HCT116 (cell line): Measurements from ENCODE around the gene EP400. TPM values are rescaled to one million over a fixed set of nuclear protein-coding genes. Genes with fewer than 3 reads are reported as not detected.
"Not testable (repeated sequence)": the region's sequence is repeated elsewhere in the genome, so short reads cannot be mapped to it uniquely, and the experiment has no call there.

Experiments
- ATAC-seq: fragments of 200-7000 bp; cut with Tn5 transposase; 2 replicates; pipeline ENCODE4 v1.9.1; 2020; ENCODE audit warnings: mild to moderate bottlenecking, moderate library complexity
- BruUV-seq: library from RNA; stranded (reverse); fragments of 400-500 nt; replicated peaks from 2 replicates; lab custom pipeline; 2021; lab: Mats Ljungman, UMichigan
- CTCF ChIA-PET: fragments of 300-600 bp; sonication (Branson Sonifier 250); formaldehyde crosslinking; loops from one replicate; lab custom pipeline; 2021; ENCODE audit warnings: antibody characterized with exemption; lab: Charles Lee
- POLR2A ChIA-PET: fragments of 300-600, 350-600 bp; sonication (Branson Sonifier 250); formaldehyde crosslinking; loops from one replicate; lab custom pipeline; 2021; ENCODE audit warnings: antibody characterized with exemption; lab: Charles Lee
- RAD21 ChIA-PET, 2 experiments: fragments of 300-600 bp; sonication (Branson Sonifier 250); formaldehyde crosslinking; loops; one replicate each; lab custom pipeline; 2023; ENCODE audit warnings: low total read pairs in 2 of 2; ENCODE audit not compliant: uncharacterized antibody in 2 of 2, unreplicated experiment in 2 of 2, low non-redundant PET in 1 of 2; lab: Charles Lee
- DNase-seq: peaks from one replicate; pipeline ENCODE4 v3.0.0-alpha.2; 2010; ENCODE audit warnings: low read depth, low spot score
- H2AFZ ChIP-seq: fragments of 200-600 bp; shearing (Covaris generic), sonication (generic); 2 replicates; pipeline ENCODE4 v1.6.1; 2017; ENCODE audit warnings: low read depth, mixed run types, mixed read lengths, antibody characterized with exemption, low read length; ENCODE audit not compliant: poor library complexity, severe bottlenecking
- H3K27ac ChIP-seq: 2 replicates; pipeline ENCODE4 v1.5.1; 2012; ENCODE audit warnings: low read depth, low read length
- H3K27me3 ChIP-seq: fragments of 200-600 bp; sonication (generic); 2 replicates; pipeline ENCODE4 v1.6.1; 2016; ENCODE audit warnings: mixed run types, low read length, mixed read lengths; ENCODE audit not compliant: insufficient read depth
- H3K36me3 ChIP-seq, 2 experiments: fragments of 200-500 bp in 1 of 2; fragments of 200-600 bp in 1 of 2; sonication (Bioruptor generic) in 1 of 2; sonication (generic) in 1 of 2; 2 replicates each; pipeline versions ENCODE4 v1.5.1 to v1.6.1; 2014 to 2016; ENCODE audit warnings: low read length in 2 of 2, inconsistent platforms in 1 of 2, mixed read lengths in 1 of 2, mixed run types in 1 of 2; ENCODE audit not compliant: insufficient read depth in 2 of 2, control insufficient read depth in 1 of 2
- H3K4me1 ChIP-seq, 2 experiments: fragments of 200-600 bp in 1 of 2; sonication (generic) in 1 of 2; 2 replicates each; pipeline versions ENCODE4 v1.5.1 to v1.6.1; 2012 to 2017; ENCODE audit warnings: low read length in 2 of 2, inconsistent platforms in 1 of 2, mild to moderate bottlenecking in 1 of 2, mixed read lengths in 1 of 2, mixed run types in 1 of 2, moderate library complexity in 1 of 2; ENCODE audit not compliant: insufficient read depth in 2 of 2, control insufficient read depth in 1 of 2
- H3K4me2 ChIP-seq: fragments of 200-600 bp; sonication (generic); 2 replicates; pipeline ENCODE4 v1.6.1; 2017; ENCODE audit warnings: mixed run types, low read length, mixed read lengths
- H3K4me3 ChIP-seq, 2 experiments: fragments of 200-600 bp in 1 of 2; sonication (generic) in 1 of 2; replicated peaks in 1 of 2; 2 replicates each; pipeline ENCODE4 v1.5.1; 2011 to 2016; ENCODE audit warnings: low read length in 2 of 2, control low read depth in 1 of 2, low read depth in 1 of 2, mild to moderate bottlenecking in 1 of 2, mixed read lengths in 1 of 2, mixed run types in 1 of 2
- H3K79me2 ChIP-seq: fragments of 200-600 bp; sonication (generic); 2 replicates; pipeline ENCODE4 v1.6.1; 2017; ENCODE audit warnings: mild to moderate bottlenecking, mixed run types, low read length, moderate library complexity, mixed read lengths; ENCODE audit not compliant: insufficient read depth
- H3K9ac ChIP-seq: fragments of 200-600 bp; sonication (generic); 2 replicates; pipeline ENCODE4 v1.6.1; 2016; ENCODE audit warnings: low read length, mixed read lengths
- H3K9me2 ChIP-seq: fragments of 200-600 bp; sonication (generic), shearing (Covaris generic); 2 replicates; pipeline ENCODE4 v1.6.1; 2017; ENCODE audit warnings: mixed run types, mild to moderate bottlenecking, moderate library complexity; ENCODE audit not compliant: insufficient read depth
- H3K9me3 ChIP-seq, 2 experiments: fragments of 200-500 bp in 1 of 2; fragments of 200-600 bp in 1 of 2; sonication (Bioruptor generic) in 1 of 2; sonication (generic) in 1 of 2; 2 replicates each; pipeline ENCODE4 v1.6.1; 2014 to 2017; ENCODE audit warnings: low read length in 2 of 2, mixed read lengths in 2 of 2, inconsistent platforms in 1 of 2, low read depth in 1 of 2, mild to moderate bottlenecking in 1 of 2, mixed run types in 1 of 2, moderate library complexity in 1 of 2; ENCODE audit not compliant: control insufficient read depth in 1 of 2, insufficient read depth in 1 of 2
- H4K20me1 ChIP-seq: fragments of 200-600 bp; sonication (generic), shearing (Covaris generic); 2 replicates; pipeline ENCODE4 v1.6.1; 2017; ENCODE audit warnings: mixed run types, mild to moderate bottlenecking, moderate library complexity; ENCODE audit not compliant: insufficient read depth
- FOSL1 ChIP-seq: IDR thresholded peaks from 2 replicates; pipeline ENCODE4 v1.6.1; 2012; ENCODE audit warnings: low read depth
- ZFX ChIP-seq: fragments of 450-650 bp; IDR thresholded peaks from 2 replicates; pipeline ENCODE4 v1.6.1; 2017
- intact Hi-C: fragments of 100-400 bp; cut with micrococcal nuclease; formaldehyde crosslinking; loops from 2 replicates; pipeline ENCODE4 v1.10.0; 2022
- total RNA-seq: library from RNA; stranded (reverse); gene quantifications from one replicate; pipeline ENCODE4 v1.2.1, GENCODE V29; 2021; ENCODE audit not compliant: unreplicated experiment

The EP400 gene
- total RNA-seq, 1 experiment from 2014 or later: 54.5 TPM

- Histone ChIP-seq H3K27ac (peak overlapping the region; percentile 17; the same call in 1 of the 2 replicates), H3K9ac (peak overlapping the region; percentile 47; the same call in 1 of the 2 replicates), H3K79me2 (peaks cover 39% of the 10 kb centered on the region), H3K4me3 (peak overlapping the region; percentile 43 to 94), H3K4me1 (peaks cover 3 to 18% of the 10 kb centered on the region in 2 experiments; a peak in 3 of 4 replicates), H3K4me2 (peak overlapping the region; percentile 95)
- H2AFZ ChIP-seq, DNase-seq, H3K9me2 ChIP-seq, ATAC-seq, BruUV-seq, H3K36me3 ChIP-seq, H3K9me3 ChIP-seq, H3K27me3 ChIP-seq, CTCF ChIA-PET, H4K20me1 ChIP-seq, POLR2A ChIA-PET: not testable (repeated sequence)
- RAD21 ChIA-PET: interaction anchor here in 1 of 2 experiments (0.6 to 0.7 kb wide), 2 partner anchors 53 to 118 kb away, joined by 3 to 5 read pairs; no protein-coding TSS in a partner anchor
- intact Hi-C loops: loop anchor here (5.0 kb wide), 1 partner anchor 87 kb away; no protein-coding TSS in a partner anchor
These were observed 870 bp upstream of the EP400 start for GRCh38 chr12:131948713-131949430.

DNA sequence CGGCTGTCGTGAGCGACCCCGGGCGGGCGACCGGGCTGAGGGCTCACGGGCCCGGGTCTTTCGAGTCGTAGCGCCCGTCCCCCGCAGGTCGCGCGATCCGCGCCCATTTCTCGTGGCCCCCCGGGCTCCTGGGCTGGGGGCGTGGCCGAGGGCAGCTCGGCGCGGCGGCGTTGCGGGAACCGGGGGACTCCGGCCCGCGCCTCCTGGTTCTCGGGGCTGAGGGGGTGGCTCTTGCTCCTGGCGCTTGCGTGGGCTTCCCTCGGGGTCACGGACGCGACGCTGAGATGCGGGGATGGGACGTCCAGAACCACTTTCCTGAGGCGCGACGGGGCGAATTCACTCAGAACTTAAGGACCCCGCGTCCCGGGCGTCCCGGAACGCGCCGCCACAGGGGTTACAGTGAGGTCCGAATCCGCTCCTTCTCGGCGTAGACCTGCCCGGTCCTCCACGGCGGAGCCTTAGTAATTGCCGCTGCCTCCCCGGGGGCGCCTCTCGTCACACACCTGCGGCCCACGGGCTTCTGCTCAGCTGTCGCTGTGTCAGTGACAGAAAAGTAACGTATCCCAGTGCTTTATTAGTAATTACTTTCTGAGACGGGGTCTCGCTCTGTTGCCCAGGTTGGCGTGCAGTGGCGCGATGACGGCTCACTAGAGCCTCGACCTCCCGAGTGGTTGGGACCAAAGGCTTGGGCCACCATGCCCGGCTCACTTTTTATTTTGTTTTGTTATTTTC lies 606 bp downstream of the EP400 start:
- intact Hi-C loops: no loop called here
- no peak for TF ChIP-seq FOSL1
- peak; percentile 87 for TF ChIP-seq ZFX
- H4K20me1 ChIP-seq: peaks cover 5% of the 10 kb centered on the region; the same call in 1 of the 2 replicates
- no peaks in the 10 kb centered on the region for H3K9me2 ChIP-seq
- peaks cover 11 to 32% of the 10 kb centered on the region in 2 experiments for H3K4me1 ChIP-seq
- ChIA-PET CTCF (interaction anchor here (0.7 to 0.8 kb wide), 2 partner anchors 8 to 63 kb away, joined by 3 read pairs; no protein-coding TSS in a partner anchor), RAD21 (interaction anchor here in 1 of 2 experiments (0.7 to 0.9 kb wide), 2 partner anchors 76 to 219 kb away, joined by 3 read pairs; no protein-coding TSS in a partner anchor), POLR2A (no interaction called here)
- ATAC-seq (peak; percentile 37), DNase-seq (no peak)
- H3K79me2 ChIP-seq: peaks cover 54% of the 10 kb centered on the region
- BruUV-seq: TSS peak; percentile 42
- peak overlapping the region; percentile 86 for H3K9ac ChIP-seq
- H3K36me3 ChIP-seq: no peaks in the 10 kb centered on the region
- peak overlapping the region; percentile 68 for H3K27ac ChIP-seq
- H3K9me3 ChIP-seq: no peaks in the 10 kb centered on the region
- peak overlapping the region; percentile 95 for H3K4me2 ChIP-seq
- no peak overlapping the region for H2AFZ ChIP-seq
- peak overlapping the region; percentile 92 to 94 for H3K4me3 ChIP-seq
- no peaks in the 10 kb centered on the region for H3K27me3 ChIP-seq

DNA sequence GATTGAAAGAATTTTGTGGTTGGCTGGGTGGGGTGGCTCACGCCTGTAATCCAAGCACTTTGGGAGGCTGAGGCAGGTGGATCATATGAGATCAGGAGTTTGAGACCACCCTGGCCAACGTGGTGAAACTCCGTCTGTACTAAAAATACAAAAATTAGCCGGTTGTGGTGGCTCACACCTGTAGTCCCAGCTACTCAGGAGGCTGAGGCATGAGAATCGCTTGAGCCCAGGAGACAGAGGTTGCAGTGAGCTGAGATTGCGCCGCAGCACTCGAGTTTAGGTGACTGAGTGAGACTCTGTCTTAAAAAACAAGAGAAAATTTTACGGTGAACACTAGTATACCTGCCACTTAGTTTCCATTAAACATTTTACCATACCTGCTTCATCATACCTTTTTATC lies 4.1 kb downstream of the EP400 start:
- H3K9me3 ChIP-seq, ATAC-seq, POLR2A ChIA-PET, BruUV-seq, H3K4me2 ChIP-seq, H3K27ac ChIP-seq, H3K4me3 ChIP-seq, DNase-seq, H3K9ac ChIP-seq, H2AFZ ChIP-seq, H3K36me3 ChIP-seq, CTCF ChIA-PET, H3K9me2 ChIP-seq, intact Hi-C loops, H3K27me3 ChIP-seq, RAD21 ChIA-PET: not testable (repeated sequence)
- Histone ChIP-seq H3K4me1 (peaks cover 29 to 44% of the 10 kb centered on the region in 2 experiments), H4K20me1 (peaks cover 14% of the 10 kb centered on the region; the same call in 1 of the 2 replicates), H3K79me2 (peaks cover 88% of the 10 kb centered on the region)

- RAD21 ChIA-PET, H3K9me3 ChIP-seq, H3K4me2 ChIP-seq, CTCF ChIA-PET, H3K36me3 ChIP-seq, POLR2A ChIA-PET, H3K4me3 ChIP-seq, H3K27ac ChIP-seq, ATAC-seq, H3K9ac ChIP-seq, intact Hi-C loops, BruUV-seq, DNase-seq, H3K9me2 ChIP-seq, H3K27me3 ChIP-seq, H2AFZ ChIP-seq: not testable (repeated sequence)
- Histone ChIP-seq H3K4me1 (peaks cover 25 to 39% of the 10 kb centered on the region in 2 experiments), H3K79me2 (peaks cover 95% of the 10 kb centered on the region), H4K20me1 (peaks cover 14% of the 10 kb centered on the region; the same call in 1 of the 2 replicates)
These were observed 4.7 kb downstream of the EP400 start for GRCh38 chr12:131954460-131954859.
